Gastrocnemius medialis (tissue), 4 donors: ENCODE data around the gene HS2ST1. TPM values are rescaled to one million over a fixed set of nuclear protein-coding genes. Genes with fewer than 3 reads are reported as not detected.

ENCODE experiments used
- ATAC-seq, 2 donors: fragments of 150-250 bp; one replicate each; pipeline ENCODE4 v1.9.1; 2016
- DNase-seq, 2 donors: peaks; one replicate each; pipeline ENCODE4 v3.0.0-alpha.2; 2019
- H3K27ac ChIP-seq, 4 donors: fragments of 200-600 bp; sonication (generic); 1 replicate in 1 of 4; 2 replicates in 3 of 4; pipeline ENCODE4 v1.5.1; 2016 to 2018; ENCODE audit warnings: mild to moderate bottlenecking in 2 of 4, moderate library complexity in 1 of 4
- H3K27me3 ChIP-seq, 3 donors: fragments of 200-600 bp; sonication (generic) in 2 of 3; 1 replicate in 1 of 3; 2 replicates in 2 of 3; pipeline versions ENCODE4 v1.5.1 to v1.6.0; 2016 to 2019; ENCODE audit warnings: mild to moderate bottlenecking in 1 of 3, moderate library complexity in 1 of 3
- H3K36me3 ChIP-seq, 2 donors: fragments of 200-600 bp; sonication (generic) in 1 of 2; one replicate each; pipeline ENCODE4 v1.5.1; 2017 to 2018
- H3K4me1 ChIP-seq, 2 donors: fragments of 200-600 bp; sonication (generic) in 1 of 2; one replicate each; pipeline ENCODE4 v1.5.1; 2016 to 2017; ENCODE audit warnings: mild to moderate bottlenecking in 2 of 2
- H3K4me3 ChIP-seq, 4 donors: fragments of 200-600 bp; sonication (generic) in 3 of 4; 1 replicate in 1 of 4; 2 replicates in 3 of 4; pipeline ENCODE4 v1.5.1; 2016 to 2019; ENCODE audit warnings: mild to moderate bottlenecking in 2 of 4
- H3K9me3 ChIP-seq, 3 donors: fragments of 200-600 bp; sonication (generic) in 2 of 3; 1 replicate in 1 of 3; 2 replicates in 2 of 3; pipeline ENCODE4 v1.5.1; 2016 to 2019
- POLR2A ChIP-seq, 2 donors: fragments of 450-650 bp; IDR thresholded peaks; one replicate each; pipeline ENCODE4 v1.6.1; 2017; ENCODE audit warnings: antibody characterized with exemption in 2 of 2, mild to moderate bottlenecking in 2 of 2, moderate library complexity in 2 of 2
- in situ Hi-C, 4 donors: fragments of 200-750 bp; cut with MboI; loops; one replicate each; pipeline versions ENCODE4 v1.15.0 to v1.8.0; 2017; ENCODE audit warnings: low sequenced_read_pairs in 4 of 4
- intact Hi-C: fragments of 100-400 bp; cut with DNase I; formaldehyde crosslinking; loops from one replicate; pipeline ENCODE4 v1.15.1; 2023; ENCODE audit warnings: low total_unique reads
- total RNA-seq, 4 donors: library from RNA; depleted of rRNA; stranded (reverse); fragments of >200 nt; gene quantifications; one replicate each; pipeline versions ENCODE4 v1.1.0 to v1.2.3, GENCODE V29; 2016
- TF ChIP-seq, protein P1 (sequence below), 5 experiments: fragments of 450-650 bp in 3 of 5; fragments of 200-600 bp in 2 of 5; sonication (generic) in 2 of 5; IDR thresholded peaks in 4 of 5; conservative IDR thresholded peaks in 1 of 5; 1 replicate in 4 of 5; 2 replicates in 1 of 5; pipeline ENCODE4 v1.5.1; 2016 to 2019; ENCODE audit warnings: antibody characterized with exemption in 5 of 5, mild to moderate bottlenecking in 3 of 5, moderate library complexity in 3 of 5

The HS2ST1 gene
- total RNA-seq, 4 donors from 2014 or later: 4.1 to 8.2 (median 6.8) TPM

DNA sequence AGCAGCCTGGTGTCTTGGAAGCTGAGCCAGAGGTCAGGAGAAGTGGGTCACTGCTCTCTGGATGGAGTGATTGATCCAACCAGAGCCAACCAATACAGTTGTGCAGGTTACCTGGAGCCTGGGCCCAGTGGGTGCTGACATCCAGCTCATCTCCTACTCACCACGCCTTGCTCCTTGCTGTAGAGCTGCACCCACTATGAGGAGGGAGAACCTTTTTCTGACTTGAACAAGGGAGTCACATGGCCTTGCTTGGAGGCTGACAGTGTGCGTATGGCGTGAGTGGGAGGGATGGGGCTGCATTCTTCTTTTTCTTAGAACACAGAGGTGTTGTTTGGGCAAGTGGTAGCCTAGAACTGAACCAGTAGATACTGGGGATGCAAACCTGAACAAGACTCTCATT lies 213.1 kb downstream of the HS2ST1 start:
- intact Hi-C loops: no loop called here
- Histone ChIP-seq H3K27me3 (no peaks in the 10 kb centered on the region), H3K4me1 (no peaks in the 10 kb centered on the region), H3K36me3 (no peaks in the 10 kb centered on the region), H3K4me3 (no peak overlapping the region), H3K9me3 (no peaks in the 10 kb centered on the region), H3K27ac (no peak overlapping the region)
- DNase-seq: no peak
- no peak for ATAC-seq
- in situ Hi-C loops: loop anchor here in 2 of 4 donors (25.0 kb wide), 3 partner anchors 160 to 835 kb away; no protein-coding TSS in a partner anchor
- no peak for TF ChIP-seq POLR2A (IDR thresholded peaks at IDR 0.05)
- TF ChIP-seq, protein P1, sequence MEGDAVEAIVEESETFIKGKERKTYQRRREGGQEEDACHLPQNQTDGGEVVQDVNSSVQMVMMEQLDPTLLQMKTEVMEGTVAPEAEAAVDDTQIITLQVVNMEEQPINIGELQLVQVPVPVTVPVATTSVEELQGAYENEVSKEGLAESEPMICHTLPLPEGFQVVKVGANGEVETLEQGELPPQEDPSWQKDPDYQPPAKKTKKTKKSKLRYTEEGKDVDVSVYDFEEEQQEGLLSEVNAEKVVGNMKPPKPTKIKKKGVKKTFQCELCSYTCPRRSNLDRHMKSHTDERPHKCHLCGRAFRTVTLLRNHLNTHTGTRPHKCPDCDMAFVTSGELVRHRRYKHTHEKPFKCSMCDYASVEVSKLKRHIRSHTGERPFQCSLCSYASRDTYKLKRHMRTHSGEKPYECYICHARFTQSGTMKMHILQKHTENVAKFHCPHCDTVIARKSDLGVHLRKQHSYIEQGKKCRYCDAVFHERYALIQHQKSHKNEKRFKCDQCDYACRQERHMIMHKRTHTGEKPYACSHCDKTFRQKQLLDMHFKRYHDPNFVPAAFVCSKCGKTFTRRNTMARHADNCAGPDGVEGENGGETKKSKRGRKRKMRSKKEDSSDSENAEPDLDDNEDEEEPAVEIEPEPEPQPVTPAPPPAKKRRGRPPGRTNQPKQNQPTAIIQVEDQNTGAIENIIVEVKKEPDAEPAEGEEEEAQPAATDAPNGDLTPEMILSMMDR (IDR thresholded peaks at IDR 0.05 in 4 of 5, conservative IDR thresholded peaks at IDR 0.05 in 1 of 5): no peak

DNA sequence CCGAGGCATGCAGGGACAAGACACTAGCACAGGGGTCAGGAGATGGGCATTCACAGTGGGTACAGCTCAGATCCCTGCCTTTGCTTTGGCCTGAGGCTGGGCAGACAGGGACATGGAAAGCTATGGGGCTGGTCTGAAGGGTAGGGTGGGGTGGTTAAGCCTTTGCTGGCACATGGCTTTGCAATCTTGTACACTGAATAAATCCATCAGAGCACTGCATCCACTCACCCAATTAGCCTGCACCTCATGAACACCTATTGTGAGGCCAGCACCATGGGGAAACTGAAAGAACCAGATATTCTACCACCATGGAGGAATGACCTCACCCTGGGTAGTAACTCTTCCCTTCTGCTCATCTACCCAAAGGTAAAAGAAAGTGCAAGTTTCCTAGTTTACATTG lies 214.6 kb downstream of the HS2ST1 start:
- TF ChIP-seq, protein P1 (IDR thresholded peaks at IDR 0.05 in 4 of 5, conservative IDR thresholded peaks at IDR 0.05 in 1 of 5): no peak
- DNase-seq (no peak), ATAC-seq (no peak)
- Histone ChIP-seq H3K36me3 (no peaks in the 10 kb centered on the region), H3K9me3 (no peaks in the 10 kb centered on the region), H3K4me3 (no peak overlapping the region), H3K27me3 (no peaks in the 10 kb centered on the region), H3K27ac (peak overlapping the region; percentile 23 to 67 (median 50)), H3K4me1 (no peaks in the 10 kb centered on the region)
- intact Hi-C loops: no loop called here
- in situ Hi-C loops: loop anchor here in 2 of 4 donors (25.0 kb wide), 3 partner anchors 158 to 833 kb away; no protein-coding TSS in a partner anchor

DNA sequence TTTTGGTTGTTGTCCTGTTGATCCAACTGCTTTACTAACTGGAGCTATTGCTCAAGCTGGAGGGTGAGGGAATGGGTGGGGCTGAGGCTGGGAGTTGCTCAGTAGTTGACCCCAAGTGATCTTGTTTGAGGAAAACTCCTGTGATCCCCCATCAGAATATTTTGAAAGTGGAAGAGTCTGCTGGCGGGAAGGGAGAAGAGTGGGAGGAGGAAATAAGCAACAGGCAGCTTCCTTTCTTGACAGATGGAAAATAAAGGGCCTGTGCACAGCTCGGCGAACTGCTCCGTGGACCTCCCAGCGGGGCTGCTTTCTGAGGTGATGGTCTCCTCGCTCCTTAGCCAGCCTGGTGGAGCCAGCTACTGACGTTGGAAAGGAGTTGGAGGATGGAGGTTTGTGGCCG lies 215.2 kb downstream of the HS2ST1 start:
- DNase-seq: peak in 1 of 2 donors; percentile 69
- peak; percentile 55 to 57 for ATAC-seq
- in situ Hi-C loops: loop anchor here in 2 of 4 donors (25.0 kb wide), 3 partner anchors 158 to 833 kb away; no protein-coding TSS in a partner anchor
- H3K27me3 ChIP-seq: no peaks in the 10 kb centered on the region
- H3K27ac ChIP-seq: peak overlapping the region; percentile 33 to 67 (median 62)
- no peaks in the 10 kb centered on the region for H3K9me3 ChIP-seq
- TF ChIP-seq, protein P1 (IDR thresholded peaks at IDR 0.05 in 4 of 5, conservative IDR thresholded peaks at IDR 0.05 in 1 of 5): no peak
- no peak for TF ChIP-seq POLR2A (IDR thresholded peaks at IDR 0.05)
- no peaks in the 10 kb centered on the region for H3K4me1 ChIP-seq
- intact Hi-C loops: loop anchor here (5.0 kb wide), 1 partner anchor 823 kb away; no protein-coding TSS in a partner anchor
- peak overlapping the region in 2 of 4 donors; percentile 3 to 19 for H3K4me3 ChIP-seq
- no peaks in the 10 kb centered on the region for H3K36me3 ChIP-seq

DNA sequence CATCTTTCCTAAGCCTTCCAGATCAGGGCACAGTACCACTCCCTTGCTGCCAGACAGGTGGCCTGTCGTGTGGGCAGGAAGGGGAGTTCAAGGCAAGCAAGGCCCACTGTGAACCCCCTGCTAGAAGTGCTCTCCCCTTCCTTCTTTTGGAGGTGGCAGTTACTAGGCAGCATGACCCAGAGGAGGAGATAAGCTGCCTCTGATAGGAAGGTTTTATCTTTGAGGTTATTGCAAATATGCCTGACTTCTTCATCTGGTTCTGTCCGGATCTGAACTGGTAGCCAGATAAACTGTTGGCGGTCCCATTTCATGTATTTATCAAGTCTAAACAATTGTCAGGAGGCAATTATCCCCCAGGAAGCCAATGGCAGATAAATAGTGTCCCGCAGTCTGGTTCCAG lies 216.0 kb downstream of the HS2ST1 start:
- no peaks in the 10 kb centered on the region for H3K27me3 ChIP-seq
- no peaks in the 10 kb centered on the region for H3K9me3 ChIP-seq
- H3K27ac ChIP-seq: peak overlapping the region; percentile 26 to 67 (median 62)
- DNase-seq (no peak), ATAC-seq (no peak)
- no peak for TF ChIP-seq POLR2A (IDR thresholded peaks at IDR 0.05)
- TF ChIP-seq, protein P1 (IDR thresholded peaks at IDR 0.05 in 4 of 5, conservative IDR thresholded peaks at IDR 0.05 in 1 of 5): no peak
- no peak overlapping the region for H3K4me3 ChIP-seq
- intact Hi-C loops: loop anchor here (5.0 kb wide), 1 partner anchor 822 kb away; no protein-coding TSS in a partner anchor
- H3K36me3 ChIP-seq: no peaks in the 10 kb centered on the region
- in situ Hi-C loops: loop anchor here in 2 of 4 donors (25.0 kb wide), 3 partner anchors 157 to 832 kb away; no protein-coding TSS in a partner anchor
- no peaks in the 10 kb centered on the region for H3K4me1 ChIP-seq
